DOHH2 (cell line): Measurements from ENCODE around the gene FARS2.

Experiments used
- EZH2phosphoT487 ChIP-seq: fragments of 200-600 bp; sonication (generic); IDR thresholded peaks from 2 replicates; pipeline ENCODE4 v1.6.1; 2017; ENCODE audit warnings: borderline replicate concordance, mild to moderate bottlenecking, antibody characterized with exemption, low read length, moderate library complexity, mixed read lengths
- TF ChIP-seq, protein P1 (sequence below): fragments of 200-600 bp; sonication (generic); IDR thresholded peaks from one replicate; pipeline ENCODE4 v1.5.1; 2014; ENCODE audit warnings: antibody characterized with exemption, mild to moderate bottlenecking, low read depth, low read length; ENCODE audit not compliant: poor library complexity, severe bottlenecking

DNA sequence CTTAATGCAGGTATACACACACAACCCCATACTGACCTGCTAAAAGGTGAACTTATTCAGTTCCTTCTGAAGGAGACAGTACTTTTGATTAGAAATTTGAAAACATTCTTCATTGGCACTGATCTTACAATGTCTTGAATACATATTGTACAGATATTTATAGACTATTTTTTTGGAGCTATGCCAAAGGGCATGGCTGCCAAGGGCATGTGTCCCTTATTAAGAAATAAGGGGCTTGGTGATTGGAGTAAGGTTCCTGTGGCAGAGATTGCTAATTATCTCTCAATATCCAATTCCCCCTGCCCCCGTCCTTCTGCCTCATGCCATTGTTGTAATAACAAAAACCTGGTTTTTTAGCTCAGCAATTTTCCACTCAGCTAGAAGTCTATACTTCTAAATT is 355.9 kb downstream of the FARS2 start:
- TF ChIP-seq, protein P1, sequence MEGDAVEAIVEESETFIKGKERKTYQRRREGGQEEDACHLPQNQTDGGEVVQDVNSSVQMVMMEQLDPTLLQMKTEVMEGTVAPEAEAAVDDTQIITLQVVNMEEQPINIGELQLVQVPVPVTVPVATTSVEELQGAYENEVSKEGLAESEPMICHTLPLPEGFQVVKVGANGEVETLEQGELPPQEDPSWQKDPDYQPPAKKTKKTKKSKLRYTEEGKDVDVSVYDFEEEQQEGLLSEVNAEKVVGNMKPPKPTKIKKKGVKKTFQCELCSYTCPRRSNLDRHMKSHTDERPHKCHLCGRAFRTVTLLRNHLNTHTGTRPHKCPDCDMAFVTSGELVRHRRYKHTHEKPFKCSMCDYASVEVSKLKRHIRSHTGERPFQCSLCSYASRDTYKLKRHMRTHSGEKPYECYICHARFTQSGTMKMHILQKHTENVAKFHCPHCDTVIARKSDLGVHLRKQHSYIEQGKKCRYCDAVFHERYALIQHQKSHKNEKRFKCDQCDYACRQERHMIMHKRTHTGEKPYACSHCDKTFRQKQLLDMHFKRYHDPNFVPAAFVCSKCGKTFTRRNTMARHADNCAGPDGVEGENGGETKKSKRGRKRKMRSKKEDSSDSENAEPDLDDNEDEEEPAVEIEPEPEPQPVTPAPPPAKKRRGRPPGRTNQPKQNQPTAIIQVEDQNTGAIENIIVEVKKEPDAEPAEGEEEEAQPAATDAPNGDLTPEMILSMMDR = no peak
- no peak for TF ChIP-seq EZH2phosphoT487
